ENCODE data around the gene COL25A1.

Gene COL25A1

DNA sequence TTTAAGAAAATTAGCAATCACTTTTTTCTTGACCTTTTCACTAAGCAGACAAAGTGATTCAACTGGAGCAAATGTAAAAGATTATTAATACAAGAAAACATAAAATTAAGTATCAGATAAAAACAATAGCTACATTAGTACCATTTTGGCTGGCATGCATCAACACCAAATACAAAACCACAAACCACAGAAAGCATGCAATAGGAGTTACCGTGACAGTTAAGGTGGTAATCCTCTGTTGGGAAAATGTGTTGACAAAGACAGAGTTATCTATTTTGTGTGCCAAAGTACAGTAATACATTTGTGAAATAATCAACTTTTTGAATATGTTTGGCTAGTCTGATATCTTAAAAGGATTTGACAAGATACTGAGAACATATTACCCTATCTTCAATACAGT is 449.8 kb downstream of the COL25A1 start:
- DNase-seq (ENCODE audit: low spot score) = no peak

DNA sequence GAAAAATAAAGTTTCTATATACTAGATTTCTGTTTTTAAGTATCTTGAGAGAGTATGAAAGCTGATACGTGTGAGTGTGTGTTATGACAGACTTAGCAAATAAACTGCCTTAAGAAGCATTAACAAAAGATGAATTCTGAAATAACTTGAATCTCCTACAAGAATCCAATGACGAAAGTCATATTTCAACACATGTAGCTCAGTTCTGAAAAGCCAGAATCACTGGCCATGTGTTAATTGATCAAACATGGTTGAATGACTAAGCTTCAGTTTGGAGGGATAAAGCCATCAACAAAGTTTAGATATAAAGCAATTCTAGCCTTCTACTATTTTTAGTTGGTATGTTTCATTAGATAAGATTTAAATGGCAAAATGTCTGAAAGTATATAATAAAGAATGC is 451.1 kb downstream of the COL25A1 start:
- no peak for DNase-seq (ENCODE audit: low spot score)

DNA sequence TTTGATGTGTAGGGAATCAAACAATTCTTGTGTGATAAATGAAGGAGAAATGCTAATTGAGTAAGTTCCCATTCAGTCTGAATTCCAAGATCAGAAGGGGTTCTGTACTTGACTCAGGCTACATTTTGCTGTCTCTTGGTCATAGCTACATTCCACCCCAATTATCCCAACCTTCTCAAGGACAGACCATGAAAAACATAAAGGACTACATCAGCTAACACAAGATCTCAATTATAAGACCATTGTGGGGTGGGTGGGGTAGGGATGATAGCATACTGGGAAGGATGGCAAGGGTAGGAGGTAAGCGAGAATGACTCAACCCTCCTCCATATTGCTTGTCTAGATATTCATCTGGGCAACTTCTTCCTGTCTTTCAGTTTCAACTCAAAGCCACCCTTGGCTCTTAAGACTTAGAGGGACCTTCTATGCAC is 452.2 kb downstream of the COL25A1 start:
- DNase-seq (ENCODE audit: low spot score) = no peak

DNA sequence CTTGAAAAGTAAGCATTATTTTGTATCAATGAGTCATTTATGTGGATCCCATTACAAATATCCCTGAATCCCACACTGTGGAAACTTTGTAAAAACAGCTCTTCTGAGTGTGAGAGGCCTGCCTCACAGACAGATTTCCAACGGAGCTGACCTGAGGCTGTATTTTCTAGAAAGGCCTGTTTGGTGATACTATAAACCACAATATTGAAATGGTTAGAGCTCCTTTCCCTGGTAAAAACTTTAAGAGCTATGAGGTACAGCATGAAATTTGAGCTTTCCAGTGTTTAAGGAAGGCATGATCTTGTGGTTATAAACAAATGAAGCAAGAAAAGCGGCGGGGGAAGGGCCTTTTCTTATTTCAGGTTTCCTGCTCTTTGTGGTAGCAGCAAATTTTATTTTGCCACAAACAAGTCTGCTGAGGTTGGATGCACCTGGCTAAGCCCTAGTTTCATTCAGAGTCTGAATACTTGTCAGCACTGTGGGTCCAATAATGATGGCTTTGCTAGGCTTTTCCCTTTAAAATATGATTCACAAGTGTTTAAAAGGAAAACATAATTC is 452.8 kb downstream of the COL25A1 start:
- DNase-seq (ENCODE audit: low spot score) = no peak

DNA sequence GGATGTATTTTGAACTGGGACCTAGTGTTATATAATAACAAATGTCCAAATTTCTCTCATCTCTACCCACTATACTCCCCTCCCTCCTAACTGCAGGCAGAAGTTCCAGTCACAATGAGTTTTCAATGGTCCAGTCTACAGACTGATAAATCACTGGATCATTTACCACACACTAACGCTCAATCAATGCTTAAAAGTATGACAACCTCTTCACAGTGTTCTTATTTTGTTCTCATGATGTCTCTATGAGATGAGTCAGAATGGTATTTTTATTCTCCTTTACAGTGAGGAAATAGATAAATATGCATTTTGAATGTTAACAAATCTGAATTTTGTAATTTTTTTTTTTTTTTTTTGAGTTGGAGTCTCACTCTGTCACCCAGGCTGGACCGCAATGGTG is 455.9 kb downstream of the COL25A1 start:
- DNase-seq (ENCODE audit: low spot score) = no peak

DNA sequence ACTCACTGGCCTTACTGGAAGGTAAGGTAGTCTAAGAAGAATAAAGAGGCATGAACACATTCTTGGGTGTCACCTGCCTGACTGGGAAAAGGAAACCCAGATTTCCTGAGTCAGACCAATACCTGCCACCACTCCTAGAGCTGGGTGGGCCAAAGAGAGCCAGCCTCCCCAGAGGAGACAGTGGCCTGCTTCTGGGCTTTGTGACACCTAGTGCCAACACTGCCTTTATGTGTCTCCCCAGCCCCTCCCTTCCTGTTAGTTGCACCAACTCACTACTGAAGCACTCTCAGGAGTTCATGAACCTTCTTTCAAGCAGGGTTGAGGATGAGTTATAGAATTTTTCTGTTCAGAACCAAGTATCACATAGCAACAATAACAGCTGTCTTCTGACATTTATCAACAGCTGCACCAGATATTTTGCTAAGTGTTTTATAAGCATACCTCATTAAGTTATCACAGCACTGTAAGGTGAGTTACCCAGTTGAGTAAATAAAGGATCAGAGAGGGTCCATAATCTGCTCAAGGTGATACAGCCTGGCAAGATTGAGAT is 462.0 kb downstream of the COL25A1 start:
- no peak for DNase-seq (ENCODE audit: low spot score)

DNA sequence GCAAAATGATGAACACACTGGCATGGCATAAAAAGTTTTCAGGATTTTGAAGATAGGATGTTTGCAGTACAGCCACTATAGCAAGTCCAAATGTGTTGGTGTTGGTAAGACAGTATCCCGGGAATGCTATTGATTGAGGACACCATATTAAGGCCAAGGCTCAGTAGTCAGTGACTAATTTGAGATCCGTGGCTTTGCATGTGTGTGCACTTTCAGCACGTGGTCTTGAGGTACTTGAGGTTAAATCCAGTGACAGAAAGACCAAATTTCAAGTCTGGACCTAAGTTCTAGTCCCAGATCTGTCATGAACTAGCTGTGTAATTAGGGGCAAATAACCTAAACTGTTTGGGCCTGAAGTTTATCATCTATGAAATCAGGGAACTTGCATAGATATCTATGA is 463.1 kb downstream of the COL25A1 start:
- DNase-seq (ENCODE audit: low spot score) = no peak

DNA sequence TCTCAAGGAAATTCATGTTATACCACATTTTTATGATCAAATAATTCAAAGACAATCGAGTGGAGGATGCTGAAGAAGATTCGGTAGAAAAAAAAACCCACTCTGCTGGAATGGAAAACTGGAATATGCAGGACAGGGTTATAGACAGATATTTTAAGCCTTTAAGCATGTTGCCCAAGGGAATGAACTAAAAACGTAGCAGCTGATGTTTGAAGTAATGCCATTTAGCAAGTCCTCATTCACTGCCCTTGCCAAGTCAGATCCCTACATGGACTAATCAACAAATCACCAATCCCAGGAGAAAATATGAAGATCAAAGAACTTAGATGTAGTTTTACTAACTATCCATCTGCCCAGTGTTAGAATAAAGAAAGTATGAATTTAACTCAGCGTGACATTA is 464.0 kb downstream of the COL25A1 start:
- no peak for DNase-seq (ENCODE audit: low spot score)

DNA sequence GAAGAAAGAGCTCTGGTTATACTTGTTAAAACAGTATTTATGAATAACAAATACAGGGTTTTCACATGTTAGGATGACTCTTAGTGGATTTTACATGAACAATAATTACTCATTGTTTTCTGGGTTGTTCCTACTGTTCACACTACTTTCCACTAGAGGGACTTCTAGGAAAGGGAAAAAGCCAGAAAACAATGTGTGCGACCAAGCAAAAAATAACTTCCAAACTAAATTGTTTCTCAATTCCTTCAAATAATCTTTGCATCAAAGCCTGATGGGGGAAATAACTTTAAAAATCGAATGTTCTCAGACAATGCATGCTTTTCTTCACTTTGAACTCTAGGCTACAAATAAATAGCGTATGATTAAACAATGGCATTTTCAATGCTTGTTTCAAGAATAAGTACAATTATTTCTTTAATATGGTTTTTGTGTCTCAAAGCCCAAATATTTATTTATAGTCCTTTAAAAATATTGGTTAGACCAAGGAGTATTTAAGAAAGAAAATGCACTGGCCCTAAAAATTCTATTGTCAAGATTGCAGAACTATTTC is 467.5 kb downstream of the COL25A1 start:
- peak; percentile 34 for DNase-seq (ENCODE audit: low spot score)

DNA sequence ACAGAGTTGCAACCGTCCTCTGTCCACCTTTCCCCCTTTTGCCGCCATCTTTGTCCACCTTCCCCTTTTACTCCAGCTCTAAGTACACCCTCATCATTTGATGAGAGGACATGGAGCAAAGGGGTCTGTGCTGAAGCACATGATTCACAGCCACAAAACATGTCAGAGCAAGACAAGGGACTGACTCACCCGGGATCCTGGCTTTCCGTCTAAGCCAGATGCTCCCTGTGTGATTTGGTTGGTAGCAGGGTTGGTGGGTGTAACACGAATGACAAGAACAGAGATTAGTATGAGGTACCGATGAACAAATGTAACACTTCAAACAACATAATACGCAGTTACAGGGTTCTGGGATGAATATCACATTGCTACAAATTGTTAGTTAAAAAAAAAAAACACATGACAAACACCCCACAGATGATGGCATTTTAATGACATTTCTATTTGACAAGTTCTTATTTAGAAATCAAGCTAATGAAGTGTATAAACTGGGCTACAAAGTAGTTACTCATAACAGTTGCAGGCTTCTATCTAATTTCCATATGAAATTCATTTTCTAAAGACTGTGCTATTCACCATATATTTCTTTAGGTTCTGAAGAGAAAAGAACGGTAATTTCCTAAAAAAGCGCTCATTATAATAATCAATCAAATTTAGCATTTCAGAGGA is 468.2 kb downstream of the COL25A1 start:
- no peak for DNase-seq (ENCODE audit: low spot score)

DNA sequence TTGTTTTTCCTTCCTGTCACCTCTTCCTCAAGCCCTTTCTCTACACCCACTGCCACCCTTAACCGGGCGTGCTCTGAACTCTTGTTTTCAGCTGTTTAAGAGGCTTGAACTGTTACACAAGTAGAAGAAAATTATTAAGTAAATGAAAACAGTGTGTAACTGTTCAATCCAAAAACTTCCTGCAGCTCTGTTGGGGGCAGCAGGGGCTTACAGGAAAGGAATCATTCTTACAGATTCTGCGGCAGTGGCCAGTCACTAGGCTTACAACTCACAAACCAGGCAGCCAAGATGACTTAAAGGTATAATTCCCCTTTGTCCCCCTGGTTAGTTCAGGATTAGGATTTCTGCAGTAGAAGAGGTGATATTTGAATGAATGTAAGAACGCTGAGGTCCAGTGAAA is 469.4 kb downstream of the COL25A1 start:
- DNase-seq (ENCODE audit: low spot score) = no peak

DNA sequence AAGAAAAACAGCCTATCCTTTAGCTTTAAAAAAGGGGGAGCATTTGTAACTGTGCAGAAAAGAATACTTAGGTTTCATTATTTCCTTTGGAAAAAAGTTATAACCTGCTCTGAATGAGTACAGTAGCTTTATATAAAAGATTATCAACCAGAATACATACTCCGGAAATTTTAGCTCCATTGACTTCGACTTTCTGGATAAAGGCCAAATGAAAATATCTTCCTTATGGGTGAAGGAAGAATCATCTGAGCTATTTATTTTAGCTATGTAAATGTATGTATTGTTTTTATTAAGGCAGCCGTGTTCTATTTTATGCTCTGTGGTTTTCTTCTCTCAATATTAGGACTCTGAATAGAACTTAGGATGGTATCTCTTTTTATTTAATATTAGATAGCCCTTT is 470.6 kb downstream of the COL25A1 start:
- DNase-seq (ENCODE audit: low spot score) = no peak

DNA sequence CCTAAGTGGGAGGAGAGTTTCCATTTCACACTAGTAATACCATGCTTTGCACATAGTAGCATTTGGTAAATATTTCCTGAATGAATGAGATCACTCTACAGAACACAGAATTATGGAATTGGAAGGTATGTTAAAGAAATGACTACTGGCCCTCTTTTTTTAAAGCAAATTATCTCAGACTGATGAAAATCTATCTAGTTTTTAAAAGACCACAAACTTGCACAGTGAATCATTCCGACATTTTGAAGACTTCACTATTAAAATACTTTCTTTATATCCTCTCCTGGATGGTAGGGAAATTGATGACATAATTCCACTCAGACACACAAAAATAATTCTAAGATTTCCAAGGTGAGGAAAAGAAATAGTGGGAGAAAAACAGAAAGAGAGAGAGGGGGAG is 471.2 kb downstream of the COL25A1 start:
- DNase-seq (ENCODE audit: low spot score) = no peak

DNA sequence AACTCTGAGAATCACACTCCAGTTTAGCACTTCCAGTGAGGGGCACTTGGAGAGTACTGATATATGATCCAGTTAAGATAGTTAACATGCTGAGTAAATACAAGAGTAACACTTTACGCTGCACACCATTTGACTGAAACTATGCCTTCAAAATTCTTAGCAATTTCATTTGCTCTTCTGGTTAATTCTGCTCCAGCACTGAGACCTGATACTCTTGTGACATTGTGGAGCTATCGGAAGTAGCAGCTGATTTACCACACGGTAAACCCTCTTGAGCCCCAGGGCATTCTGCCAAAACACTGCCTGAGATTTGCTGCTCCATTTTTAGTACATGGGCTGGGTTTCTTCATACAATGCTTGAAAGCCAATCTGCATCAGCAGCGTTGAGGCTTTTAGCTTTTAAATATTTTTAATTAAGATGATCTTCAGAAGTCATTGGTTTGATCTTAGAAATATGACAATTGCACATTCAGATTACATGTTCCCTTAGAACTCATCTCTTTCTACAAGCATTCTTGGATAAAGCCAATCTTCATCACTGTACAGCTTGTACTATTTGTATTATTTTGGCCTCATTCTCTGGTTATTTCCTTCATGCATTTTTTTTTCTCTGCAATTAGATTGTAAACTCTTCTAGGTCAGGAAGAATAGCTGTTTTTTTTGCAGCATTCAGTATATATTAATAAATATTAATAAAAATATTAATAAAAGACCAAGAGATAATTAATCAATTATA is 471.8 kb downstream of the COL25A1 start:
- DNase-seq (ENCODE audit: low spot score) = peak; percentile 15

DNA sequence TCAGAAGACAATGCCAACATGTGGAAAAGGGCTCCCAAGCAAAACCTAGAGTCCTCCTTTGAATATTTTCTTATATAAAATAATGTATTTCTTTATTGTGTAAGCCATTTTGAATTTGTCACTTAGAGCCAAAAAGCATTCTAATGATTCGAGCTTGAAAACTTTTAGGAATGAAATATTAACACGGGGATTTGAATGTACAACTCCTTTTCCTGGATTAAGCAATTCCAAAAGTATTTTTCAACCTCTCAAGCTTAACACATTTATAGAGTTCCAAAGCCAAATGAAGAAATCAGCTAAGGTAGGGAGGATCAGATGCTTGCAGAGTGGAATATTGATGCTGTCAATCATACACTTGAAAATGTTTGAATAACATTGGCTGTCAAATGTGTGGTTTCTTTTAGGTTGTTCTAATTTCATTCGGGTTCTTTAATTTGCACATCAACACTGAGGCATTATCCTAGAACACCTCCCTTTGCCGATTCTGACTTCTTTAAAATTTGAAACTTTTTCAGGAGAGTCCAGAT is 472.4 kb downstream of the COL25A1 start:
- no peak for DNase-seq (ENCODE audit: low spot score)

DNA sequence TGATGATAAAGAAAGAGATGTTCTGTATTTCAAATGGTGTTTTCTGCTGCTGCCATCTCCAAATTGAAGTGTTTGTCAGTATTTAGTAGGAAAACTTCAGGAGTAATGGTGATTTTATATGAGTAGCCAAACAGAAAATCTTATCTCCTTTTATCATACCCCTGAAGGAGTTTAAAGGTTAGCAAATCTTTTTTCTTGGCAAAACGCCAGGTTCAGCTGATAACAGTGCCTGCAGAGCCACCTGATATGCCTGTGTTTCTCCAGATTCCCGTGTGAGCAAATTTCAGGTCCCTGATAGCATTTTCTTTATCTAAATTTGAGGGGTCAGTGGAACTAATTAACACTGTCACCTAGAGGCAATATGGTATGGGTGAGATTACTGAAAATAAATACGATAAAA is 473.8 kb downstream of the COL25A1 start:
- DNase-seq (ENCODE audit: low spot score) = no peak

DNA sequence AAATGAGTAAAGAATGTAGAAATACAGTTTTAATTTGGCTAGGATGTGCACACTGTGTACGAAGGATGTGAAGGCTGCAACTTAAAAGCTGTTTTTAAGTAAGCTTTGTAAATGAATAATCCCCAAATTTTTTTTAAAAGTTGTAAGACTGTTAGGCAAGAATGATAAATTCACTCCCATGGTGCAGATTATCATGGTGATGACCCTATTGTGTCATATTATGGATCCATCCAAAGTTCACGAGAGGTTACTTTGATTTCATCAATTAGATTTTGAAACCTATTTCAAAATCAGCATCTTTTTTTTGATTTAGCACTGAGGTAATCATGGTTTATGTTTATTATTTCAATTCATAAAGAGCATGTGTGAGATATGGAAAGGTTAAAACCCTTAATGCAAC is 476.7 kb downstream of the COL25A1 start:
- DNase-seq (ENCODE audit: low spot score) = no peak

DNA sequence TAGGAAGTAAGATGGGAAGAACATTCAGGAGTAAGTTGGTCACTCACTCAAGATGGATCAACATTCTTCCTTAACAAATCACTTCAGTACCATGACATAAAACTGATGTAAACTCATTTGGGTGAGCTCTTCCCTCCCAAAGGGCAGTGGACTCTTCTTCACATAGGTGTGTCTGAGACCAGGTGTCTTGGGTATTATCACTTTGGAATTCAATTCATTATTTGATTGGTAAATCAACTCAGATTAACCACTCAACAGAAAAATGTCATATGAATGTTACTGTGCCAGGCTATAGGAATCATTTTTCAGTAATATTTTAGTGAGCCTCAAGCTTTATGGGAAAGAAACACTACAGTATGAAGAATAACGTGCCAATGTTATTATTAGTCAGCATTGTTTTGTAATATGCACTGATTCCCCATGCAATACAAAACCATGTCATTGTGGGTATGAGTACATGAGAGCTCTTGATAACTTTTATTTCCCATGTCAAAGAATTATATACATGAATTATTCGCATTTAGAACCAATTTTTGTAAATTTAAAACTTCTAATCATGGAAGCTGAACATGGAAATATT is 481.0 kb downstream of the COL25A1 start:
- no peak for DNase-seq (ENCODE audit: low spot score)

DNA sequence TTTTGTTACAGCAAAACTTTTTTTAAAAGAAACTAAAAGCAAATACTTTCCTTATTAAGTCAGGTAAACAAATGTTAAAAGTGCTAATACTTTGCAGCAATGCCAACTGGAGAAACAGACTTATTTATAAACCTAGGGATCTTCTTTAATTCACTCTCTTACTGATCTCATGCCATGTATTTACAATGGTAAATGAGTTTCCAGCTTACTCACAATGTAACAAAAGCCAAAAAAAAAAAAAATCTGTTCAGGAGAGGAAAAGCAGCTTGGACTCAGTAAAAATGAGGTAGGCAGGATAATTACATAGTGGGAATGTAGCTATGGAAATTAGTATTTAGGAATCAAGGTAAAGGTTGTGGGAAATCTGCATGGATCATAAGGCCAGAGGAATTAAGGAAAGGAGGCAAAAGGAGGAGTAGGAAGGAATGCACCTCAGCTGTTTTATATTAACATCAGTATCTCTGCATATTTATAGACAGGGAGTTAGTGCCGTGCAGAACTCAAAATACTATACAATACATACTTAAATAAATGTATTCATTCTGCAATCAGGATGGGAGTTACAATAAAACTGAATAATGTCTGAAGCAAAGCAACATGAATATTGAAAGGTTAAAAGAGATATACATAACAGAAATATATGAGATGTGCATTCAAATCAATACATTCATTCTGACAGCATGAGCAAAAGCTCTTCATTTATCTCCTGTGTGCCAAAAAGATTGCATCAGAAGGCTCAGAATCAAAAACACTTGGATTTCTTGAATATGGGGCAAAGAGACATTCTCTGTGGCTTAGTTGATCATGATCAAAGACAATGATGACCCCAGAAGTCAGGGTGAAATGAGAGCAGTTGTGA is 481.7 kb downstream of the COL25A1 start:
- no peak for DNase-seq (ENCODE audit: low spot score)

DNA sequence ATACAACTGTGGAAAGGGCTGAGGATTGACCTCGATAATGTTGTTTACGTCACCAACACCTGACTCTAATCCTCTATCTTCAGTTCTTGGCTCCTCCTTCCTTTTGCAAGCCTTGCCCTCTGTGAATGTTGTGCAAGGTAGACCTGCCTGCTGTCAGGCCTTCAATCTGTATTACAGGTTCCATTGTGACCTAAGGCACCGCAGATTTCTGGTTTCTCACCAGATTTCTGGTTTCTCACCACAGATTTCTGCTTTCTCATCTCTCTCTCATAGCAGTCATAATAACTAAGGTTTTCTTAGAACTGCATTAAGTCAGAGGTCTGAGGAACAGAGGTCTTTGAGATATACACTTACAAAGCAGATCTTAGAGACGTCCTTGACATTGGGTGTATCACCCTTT is 488.1 kb downstream of the COL25A1 start:
- DNase-seq (ENCODE audit: low spot score) = no peak

DNA sequence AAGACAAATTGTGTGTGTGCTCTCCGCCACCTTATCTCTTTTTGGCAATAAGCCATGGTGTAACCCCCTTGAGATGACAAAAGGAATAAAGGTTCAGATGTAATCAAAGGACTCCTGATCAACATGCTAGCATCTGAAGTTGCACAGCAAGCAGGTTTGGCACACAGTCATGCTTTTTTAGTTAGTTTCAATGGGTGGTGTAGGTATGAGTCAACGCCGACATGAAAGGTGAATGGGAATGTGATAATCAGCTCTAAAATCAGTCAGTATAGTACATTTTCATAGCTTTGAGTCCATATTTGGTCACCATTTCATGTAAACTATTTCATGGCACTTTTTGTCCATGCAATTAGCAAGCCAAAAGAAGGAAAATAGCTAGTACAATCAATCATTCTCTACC is 489.2 kb downstream of the COL25A1 start:
- DNase-seq (ENCODE audit: low spot score) = no peak

Measured in cerebellar cortex (tissue), 1 donor.